GM21526 (cell line): Measurements from ENCODE around the gene CPVL.

ENCODE experiments used
- ATAC-seq: cut with Tn5 transposase; IDR thresholded peaks from one replicate; pipeline ENCODE4 v1.9.1; 2021; ENCODE audit warnings: moderate library complexity; ENCODE audit not compliant: unreplicated experiment, low FRiP score

CPVL gene

GRCh38 chr7:28984631-28985030 lies 161.7 kb downstream of the CPVL start:
- no peak for ATAC-seq

GRCh38 chr7:28984217-28984616 lies 162.1 kb downstream of the CPVL start:
- no peak for ATAC-seq

DNA sequence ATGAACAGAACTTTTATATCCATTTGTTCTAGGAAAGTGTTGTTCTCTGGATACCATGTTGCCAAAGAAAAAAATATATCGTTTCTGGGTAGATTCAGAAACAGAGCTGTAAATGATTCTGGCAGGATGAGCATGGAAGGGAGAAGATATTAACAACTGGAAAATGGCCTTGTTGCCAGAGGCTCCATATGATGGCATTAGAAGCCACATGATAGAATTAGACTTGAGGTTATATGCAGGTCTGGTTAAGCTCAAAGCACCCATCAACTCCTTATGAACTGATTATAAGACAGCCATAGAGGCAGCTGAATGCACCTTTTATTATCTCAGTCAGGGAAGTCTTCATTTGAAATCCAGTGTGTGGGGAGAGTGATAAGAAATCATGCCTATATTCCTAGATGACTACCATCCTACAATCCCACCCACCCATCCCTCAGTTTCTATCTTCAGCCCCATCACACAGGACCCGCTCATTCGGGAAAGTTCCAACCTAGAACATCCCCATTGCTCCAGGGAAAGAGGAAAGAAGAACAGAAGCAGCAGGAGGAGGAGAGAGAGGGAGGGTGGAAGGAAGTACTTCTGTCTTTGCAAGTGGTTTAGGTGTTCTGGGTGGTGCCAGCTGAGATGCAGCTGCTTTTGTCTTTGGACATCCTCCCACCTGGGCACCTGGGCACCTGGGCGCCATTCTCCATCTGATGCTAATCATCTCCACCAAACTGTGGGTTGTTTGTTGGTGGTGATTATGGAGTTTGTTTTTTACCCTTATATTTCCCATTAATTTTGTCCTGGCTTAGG lies 162.7 kb downstream of the CPVL start:
- ATAC-seq, result no peak

- no peak for ATAC-seq
Observed at GRCh38 chr7:28981161-28981465, 165.2 kb downstream of the CPVL start.

DNA sequence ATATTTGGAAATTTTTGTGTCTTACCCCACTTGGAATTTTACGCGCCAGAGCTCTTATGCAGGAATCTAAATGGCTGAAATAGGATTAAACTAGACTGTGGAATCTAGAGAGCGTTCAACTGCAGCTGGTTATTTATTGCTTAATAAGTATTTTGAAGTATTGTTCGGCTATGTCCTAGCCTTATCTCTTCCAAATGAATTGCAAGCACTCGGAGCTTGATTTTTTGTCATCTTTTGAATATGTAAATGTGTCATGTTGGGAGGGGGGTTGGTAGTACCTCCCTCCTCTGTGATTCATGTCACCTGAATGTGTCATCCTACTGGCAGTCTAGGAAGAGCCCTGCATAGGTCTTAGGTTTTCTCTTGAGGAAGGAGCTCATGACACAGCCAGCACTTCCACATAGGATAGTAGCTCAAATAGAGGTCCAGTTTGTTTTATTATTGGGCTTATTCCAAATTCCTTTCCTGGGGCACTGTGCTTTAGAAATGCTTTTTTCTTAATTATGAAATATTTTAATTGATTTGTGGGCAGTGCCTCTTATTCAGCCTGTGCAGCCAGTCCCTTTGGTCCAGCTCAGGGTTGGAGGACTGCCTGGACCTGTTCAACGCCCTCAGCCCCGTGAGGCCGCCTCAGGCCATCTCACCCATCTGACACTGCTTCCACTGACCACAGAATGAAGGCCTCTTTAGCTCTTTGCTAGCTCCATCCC lies 165.7 kb downstream of the CPVL start:
- no peak for ATAC-seq

GRCh38 chr7:28979776-28980175 lies 166.6 kb downstream of the CPVL start:
- ATAC-seq, result no peak

GRCh38 chr7:28977881-28978280 lies 168.5 kb downstream of the CPVL start:
- no peak for ATAC-seq

- ATAC-seq, result no peak
Observed at GRCh38 chr7:28976022-28976421, 170.3 kb downstream of the CPVL start.

DNA sequence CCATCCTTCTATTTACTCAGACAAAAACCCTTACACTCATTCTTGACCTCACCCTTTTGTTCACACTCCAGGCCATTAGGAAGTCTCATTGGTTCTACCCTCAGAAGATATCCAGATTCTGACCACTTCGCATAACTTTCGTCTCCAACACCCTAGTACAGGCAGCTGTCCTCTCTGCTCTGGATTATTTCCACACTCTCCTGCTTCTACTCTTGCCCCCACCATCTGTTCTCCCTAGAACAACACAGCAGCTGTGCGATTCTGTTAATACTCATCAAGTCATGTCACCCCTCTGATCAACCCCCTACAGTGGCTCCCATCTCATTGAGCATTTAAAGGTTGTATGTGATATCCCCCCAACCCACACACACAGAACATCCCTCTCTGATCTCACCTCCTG lies 172.7 kb downstream of the CPVL start:
- no peak for ATAC-seq

GRCh38 chr7:28964056-28964455 lies 182.3 kb downstream of the CPVL start:
- no peak for ATAC-seq

GRCh38 chr7:28961972-28962371 lies 184.4 kb downstream of the CPVL start:
- ATAC-seq, result no peak

DNA sequence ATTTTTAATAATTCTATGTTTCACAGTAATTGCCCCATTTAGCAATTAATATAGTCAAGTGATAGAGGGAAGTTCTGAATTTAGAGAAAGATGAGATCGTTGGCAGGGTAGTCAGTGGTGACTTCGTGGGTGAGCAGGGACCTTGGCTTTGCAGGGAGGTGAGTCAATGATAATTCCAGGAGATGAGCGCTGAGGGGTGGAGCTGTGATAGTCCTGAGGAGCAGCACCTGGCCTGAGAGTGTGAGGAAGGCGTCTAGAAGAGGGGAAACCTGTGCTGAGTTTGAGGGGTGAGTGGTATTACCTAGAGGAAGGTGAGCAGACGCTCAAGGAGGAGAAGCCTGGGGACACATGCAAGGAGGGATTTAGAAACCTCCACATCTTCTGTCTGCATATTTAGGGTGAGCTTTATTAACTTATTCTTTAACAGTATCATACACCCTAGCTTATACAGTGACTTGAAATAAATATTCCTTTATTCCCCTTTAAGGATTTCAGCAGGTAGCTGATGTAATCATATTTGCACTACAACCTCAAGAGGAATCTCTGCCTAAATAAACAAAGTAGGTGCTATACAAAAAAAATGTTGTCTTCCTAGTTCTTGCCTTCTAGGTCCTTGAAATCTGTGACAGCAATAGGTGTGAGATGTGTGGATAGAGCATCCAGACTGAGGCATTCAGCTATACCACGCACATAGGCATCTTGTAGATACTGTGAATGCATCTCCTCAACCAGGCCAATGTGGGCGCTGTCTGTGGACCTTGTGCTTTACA lies 186.1 kb downstream of the CPVL start:
- ATAC-seq, result no peak

- no peak for ATAC-seq
Observed at GRCh38 chr7:28958980-28959347, 187.4 kb downstream of the CPVL start.

DNA sequence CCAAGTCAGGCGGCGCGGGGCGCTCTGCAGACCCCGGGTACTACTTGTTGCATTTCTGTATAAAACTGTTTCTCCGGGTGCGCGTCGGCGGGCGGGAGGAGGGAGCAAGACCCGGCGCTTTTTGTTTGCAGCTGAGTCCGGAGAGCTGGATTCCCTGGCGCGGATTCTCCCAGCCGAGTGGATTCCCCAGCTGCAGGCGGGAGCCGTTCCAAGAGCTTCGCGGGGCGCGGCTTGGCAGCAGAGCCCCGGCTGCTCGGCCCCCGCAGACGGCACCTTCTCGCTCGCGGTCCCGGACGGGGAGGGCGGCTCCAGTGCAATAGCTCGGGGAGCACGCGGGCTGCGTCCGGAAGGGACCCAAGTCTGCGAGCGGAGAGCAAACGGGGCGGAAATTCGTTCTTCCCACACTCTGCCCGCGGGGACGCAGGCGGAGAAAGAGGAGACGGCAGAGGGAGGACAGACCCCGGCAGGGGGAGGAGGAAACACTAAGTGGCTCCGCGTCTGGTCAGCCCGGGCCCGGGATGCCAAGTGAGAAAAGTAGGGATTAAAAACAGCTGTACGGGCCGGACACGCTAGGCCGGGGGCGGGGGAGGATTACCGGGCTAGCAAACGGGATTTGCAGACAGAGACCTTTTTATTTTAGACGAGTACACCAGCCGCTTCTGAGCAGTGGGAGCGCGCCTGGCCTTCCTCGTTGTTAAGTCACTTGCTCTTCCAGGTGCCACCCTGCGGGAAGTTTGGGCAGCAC lies 187.9 kb downstream of the CPVL start, which contains the start of gene TRIL:
Gene TRIL, minus strand, starts transcription at position 96 of the 745 bp plus-strand sequence. CDS start 284 bp downstream, outside the sequence.
- ATAC-seq, result no peak

GRCh38 chr7:28957751-28958234 lies 188.5 kb downstream of the CPVL start:
- no peak for ATAC-seq

DNA sequence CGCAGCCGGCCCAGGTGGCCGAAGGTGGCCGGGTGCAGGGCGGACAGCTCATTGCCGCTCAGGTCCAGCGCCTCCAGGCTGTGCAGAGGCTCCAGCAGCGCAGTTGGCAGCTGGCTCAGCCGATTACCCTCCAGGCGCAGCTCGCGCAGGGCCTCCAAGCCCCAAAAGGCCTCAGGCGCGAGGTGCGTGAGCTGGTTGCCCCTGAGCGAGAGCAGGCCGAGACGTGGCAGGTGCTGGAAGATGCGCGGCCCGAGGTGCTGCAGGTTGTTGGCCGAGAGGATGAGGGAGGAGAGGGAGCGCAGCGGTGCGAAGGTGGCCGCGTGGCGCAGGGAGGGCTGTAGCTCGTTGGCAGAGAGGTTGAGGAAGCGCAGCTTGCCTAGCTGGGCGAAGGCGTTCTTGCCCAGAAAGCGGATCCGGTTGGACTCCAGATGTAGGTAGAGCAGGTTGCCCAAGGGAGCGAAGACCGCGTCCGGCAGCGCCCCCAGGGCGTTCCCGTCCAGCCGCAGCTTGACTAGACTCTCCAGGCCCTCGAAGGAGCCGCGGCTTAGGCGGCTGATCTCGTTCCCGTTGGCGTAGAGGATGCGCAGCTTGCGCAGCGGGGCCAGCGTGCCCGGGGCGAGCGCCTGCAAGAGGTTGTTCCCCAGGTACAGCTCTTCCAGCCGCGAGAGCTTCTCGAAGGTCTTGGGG lies 189.1 kb downstream of the CPVL start:
- no peak for ATAC-seq

- ATAC-seq, result no peak
Observed at GRCh38 chr7:28956608-28957063, 189.7 kb downstream of the CPVL start.

DNA sequence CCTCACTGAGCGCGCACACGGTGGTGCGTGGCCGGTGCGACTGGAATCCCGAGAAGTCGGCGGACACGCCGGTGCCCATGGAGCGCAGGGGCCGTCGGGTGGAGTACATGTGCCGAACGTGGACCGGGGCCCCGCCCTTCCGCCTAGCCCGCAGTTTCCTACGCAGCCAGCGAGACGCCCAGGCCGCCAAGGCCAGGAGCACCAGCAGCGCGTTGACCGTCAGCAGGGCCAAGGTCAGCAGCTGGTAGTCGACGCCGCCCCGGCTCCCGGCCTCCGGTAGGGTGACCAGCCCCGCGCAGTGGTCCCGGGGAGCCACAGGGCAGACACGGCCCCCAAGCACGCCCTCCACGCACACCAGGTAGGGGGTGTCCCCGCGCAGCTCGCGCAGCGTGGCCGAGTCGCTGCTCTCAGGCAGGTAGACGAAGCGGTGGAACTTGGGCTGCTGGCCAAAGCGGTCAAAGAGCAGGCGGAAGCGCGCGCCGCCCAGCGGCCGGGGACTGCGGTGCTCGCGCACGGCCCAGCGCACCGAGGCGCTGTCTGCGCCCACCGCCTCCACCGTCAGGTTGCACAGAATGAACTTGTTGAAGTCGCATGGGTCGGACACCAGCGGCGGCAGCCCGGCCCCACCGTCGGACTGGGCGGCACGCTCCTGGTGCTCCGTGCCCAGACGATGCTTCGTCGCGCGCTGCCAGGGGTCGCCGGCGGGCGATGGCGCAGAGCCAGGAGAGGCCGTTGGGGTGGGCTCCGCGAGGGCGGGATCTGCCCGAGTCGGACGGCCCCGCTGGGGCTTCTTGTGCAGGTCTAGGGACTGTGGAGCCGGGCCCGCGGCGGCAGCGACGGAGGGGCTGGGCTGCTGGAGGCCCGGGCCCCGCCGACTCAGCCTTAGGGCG lies 190.4 kb downstream of the CPVL start:
- ATAC-seq, result no peak

DNA sequence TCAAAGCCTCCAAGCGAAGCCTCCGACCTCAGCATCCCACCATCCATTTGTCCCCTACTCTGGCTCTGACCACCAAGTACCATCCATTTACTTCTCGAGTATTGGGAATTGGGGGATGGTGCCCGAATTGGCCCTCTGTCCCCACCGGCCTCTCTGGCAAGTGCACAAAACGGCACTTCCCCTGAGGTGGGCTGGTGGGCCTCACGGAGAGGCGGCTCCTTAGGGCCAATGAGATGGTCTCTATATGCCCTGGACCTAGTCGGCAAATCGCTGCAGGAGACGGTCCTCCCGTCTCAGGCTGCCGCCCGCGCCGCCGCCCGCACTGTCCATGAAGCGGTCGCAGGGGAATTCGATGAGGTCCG lies 191.0 kb downstream of the CPVL start:
- no peak for ATAC-seq
